SU-DHL-6 (cell line): Measurements from ENCODE around the gene CYB5A.
"Not testable (repeated sequence)": the region's sequence is repeated elsewhere in the genome, so short reads cannot be mapped to it uniquely, and the experiment has no call there.

ENCODE experiments used
- H2AFZ ChIP-seq: fragments of 200-600 bp; sonication (generic); 2 replicates; pipeline ENCODE4 v1.6.1; 2014; ENCODE audit warnings: low read depth, mild to moderate bottlenecking, moderate library complexity, mixed read lengths, antibody characterized with exemption, low read length; ENCODE audit not compliant: severe bottlenecking
- H3F3A ChIP-seq: fragments of 200-600 bp; shearing (Covaris generic); 2 replicates; pipeline ENCODE4 v1.6.0; 2016; ENCODE audit warnings: antibody characterized with exemption, mild to moderate bottlenecking; ENCODE audit not compliant: insufficient read depth
- H3K27ac ChIP-seq: fragments of 200-600 bp; sonication (generic); 2 replicates; pipeline ENCODE4 v1.5.1; 2016; ENCODE audit warnings: low read depth, mild to moderate bottlenecking, low read length, moderate library complexity, mixed read lengths
- H3K27me3 ChIP-seq: fragments of 200-600 bp; sonication (generic), shearing (Covaris generic); 2 replicates; pipeline ENCODE4 v1.6.0; 2014; ENCODE audit warnings: mild to moderate bottlenecking, low read length
- H3K36me3 ChIP-seq: fragments of 200-600 bp; sonication (generic); 2 replicates; pipeline ENCODE4 v1.6.1; 2014; ENCODE audit warnings: mild to moderate bottlenecking, low read length, mixed read lengths
- H3K4me2 ChIP-seq: fragments of 300-600, 200-600 bp; shearing (Covaris generic), sonication (generic); 2 replicates; pipeline ENCODE4 v1.6.0; 2014; ENCODE audit warnings: low read length, low read depth, mild to moderate bottlenecking; ENCODE audit not compliant: poor library complexity, severe bottlenecking
- H3K4me3 ChIP-seq: fragments of 200-600 bp; sonication (generic); 2 replicates; pipeline ENCODE4 v1.5.1; 2014; ENCODE audit warnings: antibody characterized with exemption, low read length, mild to moderate bottlenecking, mixed read lengths; ENCODE audit not compliant: insufficient read depth, poor library complexity, severe bottlenecking
- H3K79me2 ChIP-seq: fragments of 200-600 bp; sonication (generic); 2 replicates; pipeline ENCODE4 v1.6.1; 2014; ENCODE audit warnings: mild to moderate bottlenecking, low read length, moderate library complexity; ENCODE audit not compliant: insufficient read depth
- H3K9ac ChIP-seq: fragments of 200-600 bp; sonication (generic); 2 replicates; pipeline ENCODE4 v1.7.0; 2014; ENCODE audit warnings: mild to moderate bottlenecking, low read length
- H3K9me2 ChIP-seq: fragments of 200-600 bp; sonication (generic); replicated peaks from 2 replicates; pipeline ENCODE4 v1.6.1; 2014; ENCODE audit warnings: low read length; ENCODE audit not compliant: insufficient read depth
- H3K9me3 ChIP-seq: fragments of 200-600 bp; sonication (generic); 2 replicates; pipeline ENCODE4 v1.6.1; 2014; ENCODE audit warnings: low read length, mixed read lengths; ENCODE audit not compliant: insufficient read depth
- H4K20me1 ChIP-seq: fragments of 200-600 bp; sonication (generic); 2 replicates; pipeline ENCODE4 v1.6.1; 2014; ENCODE audit warnings: low read depth, mild to moderate bottlenecking, antibody characterized with exemption, low read length, moderate library complexity, mixed read lengths
- EZH2phosphoT487 ChIP-seq: fragments of 200-600 bp; sonication (generic), shearing (Covaris generic); conservative IDR thresholded peaks from 2 replicates; pipeline ENCODE4 v1.6.1; 2018; ENCODE audit warnings: mild to moderate bottlenecking, antibody characterized with exemption, low read length, moderate library complexity, mixed read lengths
- TF ChIP-seq, protein P1 (sequence below): fragments of 200-600 bp; sonication (generic); IDR thresholded peaks from one replicate; pipeline ENCODE4 v1.5.1; 2017; ENCODE audit warnings: antibody characterized with exemption, mild to moderate bottlenecking, low read length, moderate library complexity; ENCODE audit not compliant: insufficient read depth, poor library complexity, severe bottlenecking

The CYB5A gene

DNA sequence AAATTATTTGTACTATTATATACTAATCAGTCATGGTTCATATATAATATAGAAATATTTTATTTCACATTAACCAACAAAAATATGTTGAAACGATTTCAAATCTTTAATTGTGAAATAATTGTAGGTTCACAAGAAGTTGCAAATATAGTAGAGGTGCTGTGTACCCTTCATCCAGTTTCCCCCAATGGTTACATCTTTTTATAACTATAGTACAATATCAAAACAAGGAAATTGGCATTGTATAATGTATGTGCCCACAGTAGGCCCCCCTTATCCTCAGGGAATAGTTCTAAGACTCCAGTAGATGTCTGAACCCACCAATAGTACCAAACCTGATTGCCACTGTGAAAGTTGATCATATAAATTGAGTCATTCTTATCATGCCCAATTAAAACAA lies 7.4 kb upstream of the CYB5A start:
- Histone ChIP-seq H3F3A (no peaks in the 10 kb centered on the region), H3K27ac (no peak overlapping the region), H4K20me1 (no peaks in the 10 kb centered on the region), H2AFZ (no peak overlapping the region), H3K9me2 (no peaks in the 10 kb centered on the region), H3K9ac (no peak overlapping the region), H3K9me3 (no peaks in the 10 kb centered on the region), H3K79me2 (no peaks in the 10 kb centered on the region), H3K4me3 (no peak overlapping the region), H3K27me3 (no peaks in the 10 kb centered on the region), H3K36me3 (no peaks in the 10 kb centered on the region), H3K4me2 (no peak overlapping the region)
- TF ChIP-seq, protein P1, sequence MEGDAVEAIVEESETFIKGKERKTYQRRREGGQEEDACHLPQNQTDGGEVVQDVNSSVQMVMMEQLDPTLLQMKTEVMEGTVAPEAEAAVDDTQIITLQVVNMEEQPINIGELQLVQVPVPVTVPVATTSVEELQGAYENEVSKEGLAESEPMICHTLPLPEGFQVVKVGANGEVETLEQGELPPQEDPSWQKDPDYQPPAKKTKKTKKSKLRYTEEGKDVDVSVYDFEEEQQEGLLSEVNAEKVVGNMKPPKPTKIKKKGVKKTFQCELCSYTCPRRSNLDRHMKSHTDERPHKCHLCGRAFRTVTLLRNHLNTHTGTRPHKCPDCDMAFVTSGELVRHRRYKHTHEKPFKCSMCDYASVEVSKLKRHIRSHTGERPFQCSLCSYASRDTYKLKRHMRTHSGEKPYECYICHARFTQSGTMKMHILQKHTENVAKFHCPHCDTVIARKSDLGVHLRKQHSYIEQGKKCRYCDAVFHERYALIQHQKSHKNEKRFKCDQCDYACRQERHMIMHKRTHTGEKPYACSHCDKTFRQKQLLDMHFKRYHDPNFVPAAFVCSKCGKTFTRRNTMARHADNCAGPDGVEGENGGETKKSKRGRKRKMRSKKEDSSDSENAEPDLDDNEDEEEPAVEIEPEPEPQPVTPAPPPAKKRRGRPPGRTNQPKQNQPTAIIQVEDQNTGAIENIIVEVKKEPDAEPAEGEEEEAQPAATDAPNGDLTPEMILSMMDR = no peak
- no peak for TF ChIP-seq EZH2phosphoT487

DNA sequence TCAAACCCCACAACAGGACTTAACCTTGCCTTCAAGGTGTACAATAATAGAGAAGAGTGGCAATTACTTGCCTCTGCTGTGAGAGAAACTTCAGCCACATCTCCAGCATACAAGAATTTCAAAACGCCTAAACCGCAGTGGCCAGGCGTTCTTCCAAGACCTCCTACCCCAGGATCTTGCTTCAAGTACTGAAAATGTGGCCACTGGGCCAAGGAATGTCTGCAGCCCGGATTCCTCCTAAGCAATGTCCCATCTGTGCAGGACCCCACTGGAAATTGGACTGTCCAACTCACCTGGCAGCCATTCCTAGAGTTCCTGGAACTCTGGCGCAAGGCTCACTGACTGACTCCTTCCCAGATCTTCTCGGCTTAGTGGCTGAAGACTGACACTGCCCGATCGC lies 2.8 kb upstream of the CYB5A start:
- H3K9me2 ChIP-seq = no peaks in the 10 kb centered on the region
- no peak overlapping the region for H3K4me2 ChIP-seq
- H3K4me3 ChIP-seq = no peak overlapping the region
- H3K9ac ChIP-seq = no peak overlapping the region
- no peak for TF ChIP-seq EZH2phosphoT487
- TF ChIP-seq, protein P1 = no peak
- no peaks in the 10 kb centered on the region for H3K27me3 ChIP-seq
- no peak overlapping the region for H2AFZ ChIP-seq
- 0 out of 2 replicates have a peak, but pooled peaks cover 8% of the 10 kb centered on the region for H3K79me2 ChIP-seq
- H3K36me3 ChIP-seq = no peaks in the 10 kb centered on the region
- H3F3A ChIP-seq = no peaks in the 10 kb centered on the region
- H4K20me1 ChIP-seq = no peaks in the 10 kb centered on the region
- peaks cover 7% of the 10 kb centered on the region; the same call in 1 of the 2 replicates for H3K9me3 ChIP-seq
- H3K27ac ChIP-seq = no peak overlapping the region

DNA sequence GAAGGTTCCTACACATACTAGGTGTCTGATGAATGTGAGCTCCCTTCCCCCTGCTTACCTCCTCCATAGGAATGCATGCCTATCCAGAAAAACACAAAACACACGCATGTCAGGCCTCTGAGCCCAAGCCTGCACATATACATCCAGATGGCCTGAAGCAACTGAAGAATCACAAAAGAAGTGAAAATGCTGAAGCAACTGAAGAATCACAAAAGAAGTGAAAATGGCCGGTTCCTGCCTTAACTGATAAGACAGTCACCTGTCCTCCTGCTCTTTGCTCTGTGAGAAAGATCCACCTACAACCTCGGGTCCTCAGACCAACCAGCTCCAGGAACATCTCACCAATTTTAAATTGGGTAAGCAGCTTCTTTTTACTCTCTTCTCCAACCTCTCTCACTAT lies 1.2 kb upstream of the CYB5A start:
- not testable (repeated sequence) for H3K9ac ChIP-seq

DNA sequence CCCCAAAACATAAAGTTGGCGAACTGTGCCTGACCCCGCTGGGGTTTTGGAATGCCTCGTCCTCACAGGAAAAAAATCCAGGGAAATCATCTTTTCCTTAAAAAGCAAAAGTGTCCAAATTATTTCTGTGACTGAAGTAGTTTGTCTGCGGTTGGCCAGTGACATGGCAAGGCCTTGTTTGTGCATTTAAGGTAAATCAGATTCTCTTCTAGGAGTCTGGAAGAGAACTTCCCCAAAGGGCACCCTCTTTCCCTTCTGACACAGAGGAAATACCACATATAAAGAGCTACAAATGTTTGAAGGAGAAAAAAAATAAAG lies 737 bp upstream of the CYB5A start:
- Histone ChIP-seq H2AFZ (peak overlapping the region; percentile 86), H3K27ac (no peak overlapping the region), H3F3A (no peaks in the 10 kb centered on the region), H3K9ac (peak overlapping the region; percentile 66), H4K20me1 (no peaks in the 10 kb centered on the region), H3K9me3 (peaks cover 7% of the 10 kb centered on the region; the same call in 1 of the 2 replicates), H3K79me2 (0 out of 2 replicates have a peak, but pooled peaks cover 8% of the 10 kb centered on the region), H3K9me2 (no peaks in the 10 kb centered on the region), H3K27me3 (no peaks in the 10 kb centered on the region), H3K36me3 (no peaks in the 10 kb centered on the region), H3K4me2 (peak overlapping the region; percentile 63), H3K4me3 (peak overlapping the region; percentile 62)
- no peak for TF ChIP-seq EZH2phosphoT487
- TF ChIP-seq, protein P1 = no peak

More for the DNA sequence above, 1.2 kb upstream of the CYB5A start:
- H3K9me2 ChIP-seq, H3K4me2 ChIP-seq, H3K79me2 ChIP-seq, H4K20me1 ChIP-seq, H3F3A ChIP-seq, H3K27me3 ChIP-seq, H3K36me3 ChIP-seq, H3K9me3 ChIP-seq, H3K4me3 ChIP-seq, H3K27ac ChIP-seq: not testable (repeated sequence)
- H2AFZ ChIP-seq = peak overlapping the region; percentile 86
